Astrocyte of the cerebellum (primary cell): ENCODE measurements around the gene RPS19.

Source experiments
- DNase-seq: peaks from one replicate; pipeline ENCODE4 v3.0.0-alpha.2; 2011; ENCODE audit warnings: low read depth
- H3K4me3 ChIP-seq: 2 replicates; pipeline ENCODE4 v1.5.1; 2011; ENCODE audit warnings: mild to moderate bottlenecking, low read depth, low read length, moderate library complexity
- CTCF ChIP-seq: IDR thresholded peaks from 2 replicates; pipeline ENCODE4 v1.5.1; 2012; ENCODE audit warnings: low read length, low read depth, moderate library complexity, mild to moderate bottlenecking; ENCODE audit errors: missing control alignments
- in situ Hi-C: cut with HindIII; loops from 2 replicates; pipeline ENCODE4 v1.10.0; 2017; ENCODE audit warnings: low sequenced_read_pairs

The RPS19 gene

GRCh38 chr19:41882568-41883462, 22.8 kb downstream of the RPS19 start, which contains the start of gene ARHGEF1:
Gene ARHGEF1, plus strand, starts transcription at chr19:41883184. Its CDS starts 4,899 bp downstream, at chr19:41888083.
- H3K4me3 ChIP-seq, result peak within 1 kb of the TSS; percentile 61
- in situ Hi-C loops, result no loop called here
- no peak for DNase-seq
- no peak for TF ChIP-seq CTCF

- in situ Hi-C loops, result no loop called here
- TF ChIP-seq CTCF, result no peak
- no peak for DNase-seq
- peak overlapping the region; percentile 61 for H3K4me3 ChIP-seq
These were observed 23.4 kb downstream of the RPS19 start for GRCh38 chr19:41883463-41883820.

GRCh38 chr19:41883821-41884733, 24.0 kb downstream of the RPS19 start:
- peak; percentile 85 for DNase-seq
- H3K4me3 ChIP-seq, result peak overlapping the region; percentile 61
- TF ChIP-seq CTCF, result peak; percentile 8
- in situ Hi-C loops, result no loop called here

- no peak for DNase-seq
- TF ChIP-seq CTCF, result no peak
- H3K4me3 ChIP-seq, result no peak overlapping the region
- in situ Hi-C loops, result no loop called here
These were observed 27.0 kb downstream of the RPS19 start for GRCh38 chr19:41886761-41887710.

GRCh38 chr19:41887711-41888382, 27.8 kb downstream of the RPS19 start:
- no peak overlapping the region for H3K4me3 ChIP-seq
- peak; percentile 12 for TF ChIP-seq CTCF
- peak; percentile 11 for DNase-seq
- in situ Hi-C loops, result no loop called here
